ENCODE data around the gene CNTF.
A peak's percentile ranks its signal among the peaks of the same experiment; 100 is the strongest.
"Not testable (repeated sequence)": the region's sequence is repeated elsewhere in the genome, so short reads cannot be mapped to it uniquely, and the experiment has no call there.

CNTF gene

GRCh38 chr11:58622344-58622743 is at the start of gene CNTF:
TSS of gene CNTF (plus strand) at chr11:58622665. CDS start at chr11:58622753, 88 bp downstream.
- peaks cover 64% of the 10 kb centered on the region for H3K36me3 Mint-ChIP-seq (ENCODE audit: low read depth)
- no peak for DNase-seq (ENCODE audit: low spot score)
- H3K27ac Mint-ChIP-seq, result peak within 1 kb of the TSS; percentile 17
- H3K27me3 Mint-ChIP-seq (ENCODE audit: low read depth), result no peaks in the 10 kb centered on the region
- no peaks in the 10 kb centered on the region for H3K9me3 Mint-ChIP-seq
- peaks cover 18% of the 10 kb centered on the region for H3K4me1 Mint-ChIP-seq (ENCODE audit: low read depth)
- no peak within 1 kb of the TSS for H3K4me3 Mint-ChIP-seq

GRCh38 chr11:58572906-58573305 is 49.6 kb upstream of the CNTF start:
- H3K9me3 Mint-ChIP-seq; H3K27me3 Mint-ChIP-seq (ENCODE audit: low read depth); DNase-seq (ENCODE audit: low spot score): not testable (repeated sequence)
- H3K4me1 Mint-ChIP-seq (ENCODE audit: low read depth), result peaks cover 44% of the 10 kb centered on the region
- peak overlapping the region; percentile 90 for H3K4me3 Mint-ChIP-seq
- H3K36me3 Mint-ChIP-seq (ENCODE audit: low read depth), result peaks cover 48% of the 10 kb centered on the region
- H3K27ac Mint-ChIP-seq, result peak overlapping the region; percentile 100

GRCh38 chr11:58573451-58574104 is 48.9 kb upstream of the CNTF start:
- DNase-seq (ENCODE audit: low spot score), result peak; percentile 68
- no peaks in the 10 kb centered on the region for H3K27me3 Mint-ChIP-seq (ENCODE audit: low read depth)
- H3K9me3 Mint-ChIP-seq, result no peaks in the 10 kb centered on the region
- H3K27ac Mint-ChIP-seq, result peak overlapping the region; percentile 100
- peaks cover 40% of the 10 kb centered on the region for H3K4me1 Mint-ChIP-seq (ENCODE audit: low read depth)
- peaks cover 43% of the 10 kb centered on the region for H3K36me3 Mint-ChIP-seq (ENCODE audit: low read depth)
- H3K4me3 Mint-ChIP-seq, result peak overlapping the region; percentile 90

- Mint-ChIP-seq H3K36me3 (ENCODE audit: low read depth) (peaks cover 35% of the 10 kb centered on the region), H3K27ac (peak overlapping the region; percentile 100), H3K9me3 (no peaks in the 10 kb centered on the region), H3K27me3 (ENCODE audit: low read depth) (no peaks in the 10 kb centered on the region), H3K4me1 (ENCODE audit: low read depth) (peaks cover 34% of the 10 kb centered on the region), H3K4me3 (peak overlapping the region; percentile 90)
- DNase-seq (ENCODE audit: low spot score), result no peak
Observed at GRCh38 chr11:58574881-58575280, 47.6 kb upstream of the CNTF start.

GRCh38 chr11:58575377-58576020 is 47.0 kb upstream of the CNTF start, which contains the start of gene LPXN:
TSS of gene LPXN (minus strand) at chr11:58575856. CDS start at chr11:58575772, 84 bp downstream.
- H3K27ac Mint-ChIP-seq, result peak within 1 kb of the TSS; percentile 100
- H3K4me3 Mint-ChIP-seq, result peak within 1 kb of the TSS; percentile 90
- no peaks in the 10 kb centered on the region for H3K9me3 Mint-ChIP-seq
- H3K27me3 Mint-ChIP-seq (ENCODE audit: low read depth), result no peaks in the 10 kb centered on the region
- peaks cover 34% of the 10 kb centered on the region for H3K4me1 Mint-ChIP-seq (ENCODE audit: low read depth)
- peaks cover 35% of the 10 kb centered on the region for H3K36me3 Mint-ChIP-seq (ENCODE audit: low read depth)
- peak; percentile 38 for DNase-seq (ENCODE audit: low spot score)

GRCh38 chr11:58576887-58577471 is 45.5 kb upstream of the CNTF start:
- Mint-ChIP-seq H3K36me3 (ENCODE audit: low read depth) (peaks cover 31% of the 10 kb centered on the region), H3K9me3 (no peaks in the 10 kb centered on the region), H3K27ac (peak overlapping the region; percentile 100), H3K4me3 (peak overlapping the region; percentile 90), H3K4me1 (ENCODE audit: low read depth) (peaks cover 36% of the 10 kb centered on the region), H3K27me3 (ENCODE audit: low read depth) (no peaks in the 10 kb centered on the region)
- no peak for DNase-seq (ENCODE audit: low spot score)

GRCh38 chr11:58577555-58578135 is 44.8 kb upstream of the CNTF start:
- Mint-ChIP-seq H3K4me1 (ENCODE audit: low read depth) (peaks cover 39% of the 10 kb centered on the region), H3K9me3 (no peaks in the 10 kb centered on the region), H3K27me3 (ENCODE audit: low read depth) (no peaks in the 10 kb centered on the region), H3K36me3 (ENCODE audit: low read depth) (peaks cover 29% of the 10 kb centered on the region), H3K4me3 (peak overlapping the region; percentile 90), H3K27ac (peak overlapping the region; percentile 100)
- peak; percentile 82 for DNase-seq (ENCODE audit: low spot score)

GRCh38 chr11:58578136-58578634 is 44.3 kb upstream of the CNTF start:
- Mint-ChIP-seq H3K9me3 (no peaks in the 10 kb centered on the region), H3K4me1 (ENCODE audit: low read depth) (peaks cover 43% of the 10 kb centered on the region), H3K36me3 (ENCODE audit: low read depth) (peaks cover 30% of the 10 kb centered on the region), H3K27ac (peak overlapping the region; percentile 100), H3K27me3 (ENCODE audit: low read depth) (no peaks in the 10 kb centered on the region), H3K4me3 (peak overlapping the region; percentile 90)
- DNase-seq (ENCODE audit: low spot score), result peak; percentile 91

GRCh38 chr11:58578635-58579191 is 43.8 kb upstream of the CNTF start, which contains the start of gene ZFP91:
TSS of gene ZFP91 (plus strand) at chr11:58579063. CDS start at chr11:58579282, 219 bp downstream.
- peaks cover 29% of the 10 kb centered on the region for H3K36me3 Mint-ChIP-seq (ENCODE audit: low read depth)
- peak within 1 kb of the TSS; percentile 97 for H3K4me3 Mint-ChIP-seq
- no peaks in the 10 kb centered on the region for H3K9me3 Mint-ChIP-seq
- no peaks in the 10 kb centered on the region for H3K27me3 Mint-ChIP-seq (ENCODE audit: low read depth)
- H3K27ac Mint-ChIP-seq, result peak within 1 kb of the TSS; percentile 100
- peaks cover 43% of the 10 kb centered on the region for H3K4me1 Mint-ChIP-seq (ENCODE audit: low read depth)
- DNase-seq (ENCODE audit: low spot score), result peak; percentile 89

- H3K4me3 Mint-ChIP-seq, result peak overlapping the region; percentile 97
- H3K27ac Mint-ChIP-seq, result peak overlapping the region; percentile 100
- H3K4me1 Mint-ChIP-seq (ENCODE audit: low read depth), result peaks cover 48% of the 10 kb centered on the region
- no peaks in the 10 kb centered on the region for H3K9me3 Mint-ChIP-seq
- H3K27me3 Mint-ChIP-seq (ENCODE audit: low read depth), result no peaks in the 10 kb centered on the region
- peak; percentile 90 for DNase-seq (ENCODE audit: low spot score)
- H3K36me3 Mint-ChIP-seq (ENCODE audit: low read depth), result peaks cover 28% of the 10 kb centered on the region
Observed at GRCh38 chr11:58579192-58580129, 43.0 kb upstream of the CNTF start.

- H3K4me3 Mint-ChIP-seq, result peak overlapping the region; percentile 97
- H3K27me3 Mint-ChIP-seq (ENCODE audit: low read depth), result no peaks in the 10 kb centered on the region
- peak overlapping the region; percentile 95 for H3K27ac Mint-ChIP-seq
- H3K9me3 Mint-ChIP-seq, result no peaks in the 10 kb centered on the region
- H3K4me1 Mint-ChIP-seq (ENCODE audit: low read depth), result peaks cover 48% of the 10 kb centered on the region
- no peak for DNase-seq (ENCODE audit: low spot score)
- peaks cover 24% of the 10 kb centered on the region for H3K36me3 Mint-ChIP-seq (ENCODE audit: low read depth)
Observed at GRCh38 chr11:58580311-58580710, 42.2 kb upstream of the CNTF start.

- DNase-seq (ENCODE audit: low spot score), result no peak
- Mint-ChIP-seq H3K27ac (no peak overlapping the region), H3K4me1 (ENCODE audit: low read depth) (peaks cover 41% of the 10 kb centered on the region), H3K4me3 (peak overlapping the region; percentile 97), H3K9me3 (no peaks in the 10 kb centered on the region), H3K27me3 (ENCODE audit: low read depth) (no peaks in the 10 kb centered on the region), H3K36me3 (ENCODE audit: low read depth) (peaks cover 31% of the 10 kb centered on the region)
Observed at GRCh38 chr11:58582437-58582836, 40.0 kb upstream of the CNTF start.

- Mint-ChIP-seq H3K36me3 (ENCODE audit: low read depth) (peaks cover 29% of the 10 kb centered on the region), H3K9me3 (no peaks in the 10 kb centered on the region), H3K4me1 (ENCODE audit: low read depth) (peaks cover 41% of the 10 kb centered on the region), H3K27ac (no peak overlapping the region), H3K4me3 (no peak overlapping the region), H3K27me3 (ENCODE audit: low read depth) (no peaks in the 10 kb centered on the region)
- DNase-seq (ENCODE audit: low spot score), result no peak
Observed at GRCh38 chr11:58586998-58587397, 35.5 kb upstream of the CNTF start.

Data from T-helper 2 cell treated with Interferon-gamma antibody and Interleukin-4, amounts not matched to agents 5 μg/mL and 100 μg/mL, for 36 hours (primary cell).